Measurements from ENCODE around the gene TLL2. TPM values are rescaled to one million over a fixed set of nuclear protein-coding genes. Genes with fewer than 3 reads are reported as not detected.

TLL2 gene
- total RNA-seq, 1 donor from 2014 or later = 10.8 TPM

DNA sequence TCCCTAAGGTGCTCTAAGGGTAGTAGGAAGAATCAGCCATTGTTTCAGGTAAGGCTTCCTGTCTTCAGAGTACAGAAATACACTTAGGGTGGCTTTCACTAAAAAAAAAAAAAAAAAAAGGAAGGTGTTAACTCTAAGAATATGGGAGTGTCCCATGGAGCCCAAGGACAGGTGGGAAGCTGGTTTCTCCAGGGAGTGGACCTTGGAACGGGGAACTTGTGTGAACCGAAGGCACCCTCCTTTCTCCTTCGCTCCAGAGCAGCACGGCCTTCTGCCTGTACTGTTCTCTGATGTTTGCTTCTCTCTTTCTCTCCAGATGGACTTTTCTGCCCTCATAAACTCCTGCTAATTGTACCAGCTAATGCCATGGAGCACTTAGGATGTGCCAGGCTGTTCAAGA lies 161.1 kb downstream of the TLL2 start:
- DNase-seq (ENCODE audit: missing footprints) (no peak), ATAC-seq (no peak)
- intact Hi-C loops (cut with DNase I) = no loop called here

GRCh38 chr10:96352027-96352426 lies 161.7 kb downstream of the TLL2 start:
- intact Hi-C loops (cut with DNase I) = no loop called here
- ATAC-seq (no peak), DNase-seq (ENCODE audit: missing footprints) (no peak)

DNA sequence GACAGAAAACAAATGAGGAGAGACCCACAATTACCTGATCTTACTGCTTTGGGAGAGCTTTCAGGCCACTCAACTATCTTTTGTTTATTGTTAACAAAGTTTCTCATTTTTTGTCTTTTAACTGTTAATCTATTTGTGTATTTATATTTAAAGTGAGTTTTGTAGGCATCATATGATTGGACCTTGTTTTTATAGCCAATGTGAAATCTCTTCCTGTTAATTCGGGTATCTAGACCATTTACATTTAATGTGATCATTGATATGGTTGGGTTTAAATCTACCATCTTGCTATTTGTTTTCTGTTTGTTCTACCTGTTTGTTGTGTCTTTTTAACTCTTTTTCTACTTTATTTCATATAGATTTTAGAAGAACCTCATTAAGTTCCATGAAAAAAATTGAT lies 167.4 kb downstream of the TLL2 start:
- ATAC-seq (no peak), DNase-seq (ENCODE audit: missing footprints) (no peak)
- intact Hi-C loops (cut with DNase I) = no loop called here

GRCh38 chr10:96345222-96345621 lies 168.5 kb downstream of the TLL2 start:
- intact Hi-C loops (cut with DNase I) = no loop called here
- ATAC-seq (no peak), DNase-seq (ENCODE audit: missing footprints) (no peak)

GRCh38 chr10:96344178-96344577 lies 169.5 kb downstream of the TLL2 start:
- ATAC-seq (no peak), DNase-seq (ENCODE audit: missing footprints) (no peak)
- intact Hi-C loops (cut with DNase I) = no loop called here

- intact Hi-C loops (cut with DNase I) = no loop called here
- ATAC-seq (no peak), DNase-seq (ENCODE audit: missing footprints) (no peak)
Observed at GRCh38 chr10:96342402-96342801, 171.3 kb downstream of the TLL2 start.

GRCh38 chr10:96341219-96342182 lies 172.2 kb downstream of the TLL2 start:
- DNase-seq (ENCODE audit: missing footprints) (no peak), ATAC-seq (no peak)
- intact Hi-C loops (cut with DNase I) = no loop called here

DNA sequence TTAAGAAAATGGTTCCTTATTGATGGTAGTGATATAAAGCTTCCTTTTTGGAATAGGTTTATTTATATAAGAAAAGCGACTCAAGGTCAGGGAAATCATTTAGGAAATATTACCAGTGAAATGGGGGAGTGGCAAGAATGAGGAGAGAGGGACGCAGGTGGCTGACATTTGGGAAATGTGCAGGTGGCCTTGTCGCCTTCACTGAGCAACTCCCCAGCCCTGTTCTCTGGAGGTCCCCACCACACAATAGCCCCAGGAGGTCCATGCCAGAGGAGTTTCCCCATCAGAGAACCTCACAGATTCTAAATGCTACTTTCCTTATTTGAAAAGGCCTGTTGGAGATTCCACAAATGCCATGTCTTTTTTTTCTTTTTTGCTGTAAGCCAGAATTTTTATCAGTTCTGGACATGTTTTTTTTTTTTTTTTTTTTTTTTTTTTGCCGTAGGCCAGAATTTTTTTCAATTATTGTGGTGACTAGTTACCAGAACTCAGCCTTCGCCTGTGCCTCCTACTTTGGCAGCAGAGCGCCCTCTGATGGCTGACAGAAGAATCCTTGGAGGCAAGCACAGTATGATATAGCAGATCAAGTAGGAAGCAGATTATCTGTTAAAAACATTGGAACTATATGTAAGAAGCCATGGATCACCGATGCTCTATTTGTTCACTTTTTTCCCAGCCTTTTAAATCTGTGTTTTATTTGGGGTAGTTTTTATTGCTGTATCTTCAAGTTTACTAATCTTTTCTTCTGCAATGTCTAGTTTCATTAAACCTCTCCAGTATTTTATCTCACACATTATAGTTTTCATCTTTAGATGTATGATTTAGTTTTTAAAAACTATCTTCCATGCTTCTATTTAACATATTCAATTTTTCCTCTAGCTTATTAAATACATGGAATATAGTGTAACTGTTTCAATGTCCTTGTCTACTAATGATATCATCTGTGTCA lies 173.5 kb downstream of the TLL2 start:
- DNase-seq (ENCODE audit: missing footprints) = no peak
- ATAC-seq = peak; percentile 71
- intact Hi-C loops (cut with DNase I) = no loop called here

- DNase-seq (ENCODE audit: missing footprints) (no peak), ATAC-seq (peak; percentile 38)
- intact Hi-C loops (cut with DNase I) = no loop called here
Observed at GRCh38 chr10:96339383-96339782, 174.3 kb downstream of the TLL2 start.

DNA sequence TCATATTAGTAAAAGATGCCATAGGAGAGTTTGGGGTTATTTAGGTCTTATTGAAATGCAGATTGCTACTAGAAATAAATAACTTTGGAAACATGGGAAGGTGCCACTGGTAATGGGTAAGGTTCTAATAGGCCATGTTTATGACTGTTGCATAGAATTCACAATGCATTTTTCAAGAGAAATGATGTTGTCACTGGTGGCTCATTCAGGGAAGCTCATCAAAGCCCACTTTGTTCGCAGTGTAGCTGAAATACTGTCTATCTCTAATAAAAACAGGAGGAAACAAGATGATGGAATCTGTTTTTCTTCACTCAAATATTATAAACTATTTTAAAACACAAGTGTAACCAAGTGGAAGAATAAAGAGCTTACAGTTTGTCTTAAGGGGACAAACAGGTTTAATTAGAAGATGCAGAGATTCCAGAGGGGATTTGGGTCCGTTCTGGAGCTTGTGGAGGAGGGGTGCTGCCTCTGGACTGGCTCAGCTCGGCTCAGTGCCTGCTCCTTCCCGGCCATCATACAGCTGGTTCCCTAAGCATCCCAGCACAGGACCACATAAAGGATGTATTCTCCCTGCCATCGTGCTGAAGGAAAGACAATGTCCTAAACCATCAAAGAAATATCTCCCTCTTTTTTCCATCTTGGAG lies 175.3 kb downstream of the TLL2 start:
- ATAC-seq = no peak
- no peak for DNase-seq (ENCODE audit: missing footprints)
- intact Hi-C loops (cut with DNase I) = no loop called here

GRCh38 chr10:96337106-96337505 lies 176.6 kb downstream of the TLL2 start:
- DNase-seq (ENCODE audit: missing footprints) (no peak), ATAC-seq (no peak)
- intact Hi-C loops (cut with DNase I) = no loop called here

GRCh38 chr10:96334616-96335526 lies 178.9 kb downstream of the TLL2 start:
- DNase-seq (ENCODE audit: missing footprints) (no peak), ATAC-seq (peak; percentile 45)
- intact Hi-C loops (cut with DNase I) = no loop called here

DNA sequence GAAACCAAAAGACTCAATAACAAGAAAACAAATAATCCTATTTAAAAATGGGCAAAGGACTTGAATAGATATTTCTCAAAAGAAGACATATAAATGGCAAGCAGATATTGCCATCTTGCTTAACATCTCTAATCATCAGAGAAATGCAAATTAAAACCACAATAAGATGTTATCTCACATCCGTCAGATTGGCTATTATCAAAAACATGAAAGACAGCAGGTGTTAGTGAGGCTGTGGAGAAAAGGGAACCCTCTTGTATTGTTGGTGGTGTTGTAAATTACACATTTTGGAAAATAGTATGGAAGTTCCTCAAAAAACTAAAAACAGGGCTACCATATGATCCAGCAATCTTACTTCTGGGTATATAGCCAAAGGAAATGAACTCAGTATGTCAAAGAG lies 180.6 kb downstream of the TLL2 start:
- DNase-seq (ENCODE audit: missing footprints) = no peak
- intact Hi-C loops (cut with DNase I) = no loop called here
- ATAC-seq = no peak

DNA sequence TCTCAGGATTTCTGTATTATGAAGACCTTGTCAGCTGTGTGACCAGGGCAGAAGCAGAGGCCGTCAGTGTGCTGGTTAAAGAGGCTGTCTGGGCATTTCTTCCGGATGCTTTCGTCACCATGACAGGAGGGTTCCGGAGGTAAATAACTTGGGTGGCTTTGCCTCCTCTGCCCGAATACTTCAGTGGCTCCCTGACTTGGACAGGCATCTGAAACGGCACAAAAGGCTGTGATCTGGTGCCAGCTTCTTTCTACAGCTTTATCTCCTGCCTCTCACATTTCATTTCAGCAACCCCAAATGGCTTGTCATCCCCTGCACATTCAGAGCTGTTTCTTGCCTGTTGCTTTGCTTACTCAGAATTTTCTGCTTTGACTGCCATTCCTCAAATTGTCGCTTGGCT lies 186.3 kb downstream of the TLL2 start:
- DNase-seq (ENCODE audit: missing footprints) (no peak), ATAC-seq (peak; percentile 31)
- intact Hi-C loops (cut with DNase I) = no loop called here

GRCh38 chr10:96325719-96326373 lies 187.9 kb downstream of the TLL2 start:
- intact Hi-C loops (cut with DNase I) = no loop called here
- ATAC-seq = no peak
- DNase-seq (ENCODE audit: missing footprints) = no peak

GRCh38 chr10:96324447-96324846 lies 189.3 kb downstream of the TLL2 start:
- DNase-seq (ENCODE audit: missing footprints) = no peak
- ATAC-seq = no peak
- intact Hi-C loops (cut with DNase I) = no loop called here

DNA sequence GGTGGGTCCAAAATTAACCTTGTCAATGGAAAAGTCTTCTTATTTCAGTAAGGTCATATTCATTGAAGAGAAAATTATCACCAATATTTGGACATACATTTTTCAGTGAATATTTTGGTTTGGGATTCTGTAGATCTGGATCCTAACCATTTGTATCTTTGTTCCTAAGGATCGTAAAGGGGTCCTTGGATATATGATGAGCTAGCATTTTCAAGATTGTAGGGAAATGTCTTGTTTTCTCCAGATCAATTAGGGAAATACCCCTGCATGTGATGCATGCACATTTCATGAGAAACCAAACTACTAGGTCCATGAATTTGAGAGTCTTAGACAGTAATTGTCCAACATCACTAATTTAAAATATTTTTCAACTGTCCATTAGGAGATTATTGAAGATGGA lies 191.5 kb downstream of the TLL2 start:
- ATAC-seq (no peak), DNase-seq (ENCODE audit: missing footprints) (no peak)
- intact Hi-C loops (cut with DNase I) = no loop called here

GRCh38 chr10:96321822-96322221 lies 191.9 kb downstream of the TLL2 start:
- no peak for ATAC-seq

More at GRCh38 chr10:96321822-96322221, 191.9 kb downstream of the TLL2 start:
- intact Hi-C loops (cut with DNase I) = no loop called here
- no peak for DNase-seq (ENCODE audit: missing footprints)
